NCI-H2171 (cell line): ENCODE results near the gene EFNA4.

ENCODE experiments used
- DNase-seq: peaks from one replicate; lab custom pipeline; 2025; lab: John Stamatoyannopoulos, UW

The EFNA4 gene

GRCh38 chr1:155073377-155074242, 10.1 kb downstream of the EFNA4 start:
- no peak for DNase-seq

- no peak for DNase-seq
Measured at GRCh38 chr1:155075535-155075934, 12.0 kb downstream of the EFNA4 start.

GRCh38 chr1:155076371-155076770, 12.8 kb downstream of the EFNA4 start:
- no peak for DNase-seq

GRCh38 chr1:155077346-155077745, 13.8 kb downstream of the EFNA4 start:
- DNase-seq: no peak

GRCh38 chr1:155077758-155078445, 14.4 kb downstream of the EFNA4 start:
- DNase-seq: no peak

- peak; percentile 64 for DNase-seq
Measured at GRCh38 chr1:155078469-155079209, 15.1 kb downstream of the EFNA4 start, which contains the start of gene EFNA3. TSS of gene EFNA3 (plus strand) at chr1:155078837. CDS start at chr1:155078942, 105 bp downstream.

GRCh38 chr1:155079210-155079486, 15.6 kb downstream of the EFNA4 start:
- DNase-seq: no peak

GRCh38 chr1:155079487-155080311, 16.2 kb downstream of the EFNA4 start:
- no peak for DNase-seq

GRCh38 chr1:155080312-155081228, 17.0 kb downstream of the EFNA4 start:
- DNase-seq: peak; percentile 90

GRCh38 chr1:155081472-155082300, 18.1 kb downstream of the EFNA4 start:
- no peak for DNase-seq

- no peak for DNase-seq
Measured at GRCh38 chr1:155082301-155083051, 18.9 kb downstream of the EFNA4 start.

GRCh38 chr1:155083052-155083541, 19.6 kb downstream of the EFNA4 start:
- no peak for DNase-seq

GRCh38 chr1:155083865-155084721, 20.6 kb downstream of the EFNA4 start:
- DNase-seq: no peak

- peak; percentile 91 for DNase-seq
Measured at GRCh38 chr1:155084722-155085503, 21.4 kb downstream of the EFNA4 start.

- DNase-seq: peak; percentile 46
Measured at GRCh38 chr1:155085504-155086127, 22.1 kb downstream of the EFNA4 start.

- no peak for DNase-seq
Measured at GRCh38 chr1:155086128-155086741, 22.7 kb downstream of the EFNA4 start.
